NK-92 (cell line): ENCODE measurements around the gene FABP2.

Experiments used
- DNase-seq: peaks from one replicate; lab custom pipeline; 2025; ENCODE audit not compliant: unreplicated experiment; lab: John Stamatoyannopoulos, UW

The FABP2 gene

DNA sequence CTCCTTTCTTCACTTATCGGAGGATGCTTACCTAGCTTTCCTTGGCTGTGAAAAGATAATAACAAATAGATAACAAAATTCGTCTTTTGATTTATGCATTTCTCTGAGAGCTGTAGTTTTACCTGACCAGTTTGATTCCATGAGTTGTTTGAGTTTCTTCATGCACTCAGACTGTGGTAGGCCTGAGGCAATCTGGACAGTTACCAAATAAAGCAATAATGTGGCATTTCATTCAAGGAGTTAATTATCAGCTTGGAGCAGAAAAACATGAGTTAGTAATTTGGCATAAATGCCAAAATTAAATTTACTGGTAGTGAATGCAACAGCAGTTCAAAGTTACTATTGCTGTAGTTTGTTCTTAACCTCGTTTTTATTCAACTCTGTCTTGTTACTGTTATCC lies 53.5 kb downstream of the FABP2 start:
- no peak for DNase-seq
